Measurements from ENCODE around the gene GRIK4. TPM values are rescaled to one million over a fixed set of nuclear protein-coding genes. Genes with fewer than 3 reads are reported as not detected.

The GRIK4 gene
- total and polyA plus RNA-seq, 9 of the 15 experiments (the other 6 are each of a cell fraction or from before 2014, with no cell fraction given): not detected

DNA sequence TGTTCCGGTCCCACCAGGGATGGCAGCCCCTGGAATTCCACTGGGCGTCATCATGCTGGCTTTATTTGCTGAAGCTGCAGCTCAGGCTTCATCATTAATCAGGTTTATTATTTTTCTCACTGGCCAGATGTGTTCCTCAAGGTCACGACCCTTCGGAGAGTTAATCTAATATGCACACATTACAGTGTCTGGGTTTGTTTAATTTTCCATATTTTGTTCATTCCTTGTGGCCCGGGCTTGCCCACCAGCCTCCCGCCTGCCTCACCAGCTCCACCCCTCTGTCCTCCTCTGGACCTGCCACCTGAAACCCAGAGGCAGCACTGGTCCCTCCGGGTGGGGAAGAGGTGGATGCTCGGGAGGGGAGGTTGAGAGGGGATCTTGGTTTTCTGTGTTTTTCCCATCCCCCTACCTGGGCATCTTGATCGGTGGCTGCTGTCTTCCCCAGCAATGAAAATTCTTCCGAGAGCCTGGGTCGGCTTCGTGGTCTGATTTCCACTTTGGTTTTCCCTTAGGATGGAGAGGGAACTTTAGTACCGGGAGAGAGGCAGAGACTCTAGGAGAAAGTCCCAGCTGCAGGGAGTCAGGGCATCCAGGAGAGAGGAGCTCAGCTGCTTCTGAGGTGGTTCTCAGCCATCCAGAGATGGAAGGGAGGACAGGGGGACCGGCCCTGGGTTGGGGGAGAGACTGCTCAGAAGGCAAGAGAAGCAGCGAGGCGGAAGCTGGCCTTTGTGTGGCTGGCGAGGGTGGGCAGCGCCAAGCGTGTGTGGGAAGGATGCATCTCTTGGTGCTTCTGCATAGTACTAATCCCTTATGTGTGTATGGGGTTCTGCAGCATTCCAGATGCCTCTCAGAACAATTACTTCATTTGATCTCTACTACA, 2.1 kb downstream of the GRIK4 start (continued):
- TF ChIP-seq, protein P1, sequence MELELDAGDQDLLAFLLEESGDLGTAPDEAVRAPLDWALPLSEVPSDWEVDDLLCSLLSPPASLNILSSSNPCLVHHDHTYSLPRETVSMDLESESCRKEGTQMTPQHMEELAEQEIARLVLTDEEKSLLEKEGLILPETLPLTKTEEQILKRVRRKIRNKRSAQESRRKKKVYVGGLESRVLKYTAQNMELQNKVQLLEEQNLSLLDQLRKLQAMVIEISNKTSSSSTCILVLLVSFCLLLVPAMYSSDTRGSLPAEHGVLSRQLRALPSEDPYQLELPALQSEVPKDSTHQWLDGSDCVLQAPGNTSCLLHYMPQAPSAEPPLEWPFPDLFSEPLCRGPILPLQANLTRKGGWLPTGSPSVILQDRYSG (tag; conservative IDR thresholded peaks at IDR 0.05; ENCODE audit: low read depth): no peak
- TF ChIP-seq ZNF282 (CRISPR knock-in tag; IDR thresholded peaks at IDR 0.05) (no peak), ZNF707 (CRISPR knock-in tag; conservative IDR thresholded peaks at IDR 0.05) (no peak), ETV5 (CRISPR knock-in tag; IDR thresholded peaks at IDR 0.05; ENCODE audit: low read depth) (no peak), ZNF224 (CRISPR knock-in tag; IDR thresholded peaks at IDR 0.05) (no peak)

GRCh38 chr11:120514541-120515121, 3.1 kb downstream of the GRIK4 start:
- intact Hi-C loops (cut with micrococcal nuclease) (loop anchor here (5.0 kb wide), 2 partner anchors 438 to 1993 kb away; no protein-coding TSS in a partner anchor), in situ Hi-C loops (cut with MboI) (no loop called here)
- Histone ChIP-seq H3K4me2 (ENCODE audit: insufficient read depth, low read length) (no peak overlapping the region), H2AFZ (ENCODE audit: low read depth, low read length) (no peak overlapping the region), H3K9me1 (ENCODE audit: control insufficient read depth, insufficient read depth, low read length) (no peaks in the 10 kb centered on the region), H3K27ac (ENCODE audit: extremely low read depth, low read depth, low read length) (no peak overlapping the region), H3K4me3 (no peak overlapping the region), H3K9me3 (replicated peaks; ENCODE audit: control insufficient read depth, insufficient read depth, low read depth, low read length) (no peaks in the 10 kb centered on the region), H3K4me1 (replicated peaks in 1 of 2; ENCODE audit: control insufficient read depth in 2 of 2, insufficient read depth in 2 of 2, low read length in 2 of 2) (peaks cover 0 to 19% of the 10 kb centered on the region in 2 experiments; a peak in 2 of 5 replicates), H3K27me3 (ENCODE audit: control insufficient read depth in 2 of 2, insufficient read depth in 2 of 2, low read length in 2 of 2) (peaks cover 38 to 81% of the 10 kb centered on the region in 2 experiments; a peak in 4 of 5 replicates), H3K79me2 (ENCODE audit: control insufficient read depth, insufficient read depth, low read length) (no peaks in the 10 kb centered on the region), H3K36me3 (ENCODE audit: control insufficient read depth, insufficient read depth, low read length) (no peaks in the 10 kb centered on the region), H4K20me1 (replicated peaks; ENCODE audit: control insufficient read depth, insufficient read depth, low read length) (peaks cover 33% of the 10 kb centered on the region), H3K9ac (ENCODE audit: insufficient read depth in 1 of 2, low read depth in 2 of 2, low read length in 2 of 2) (no peak overlapping the region; a peak in 1 of 4 replicates)
- ATAC-seq (no peak), DNase-seq (ENCODE audit: extremely low read depth in 1 of 4, low spot score in 3 of 4) (no peak), FAIRE-seq (no peak)
- WGBS (ENCODE audit: insufficient coverage, low coverage, missing lambda C conversion rate): 0% methylated on average over 13 of the region's 14 CpGs
- no TSS peak for BruUV-seq (replicated peaks)
- ChIA-PET CTCF (ENCODE audit: low intra/inter-chr PET ratio) (no interaction called here), POLR2A (no interaction called here)
- TF ChIP-seq KDM4B (IDR thresholded peaks at IDR 0.05; ENCODE audit: borderline replicate concordance in 2 of 2, low read depth in 1 of 2): no peak
- no peak for TF ChIP-seq GABPB2 (CRISPR knock-in tag; conservative IDR thresholded peaks at IDR 0.05)
- TF ChIP-seq, protein P2, sequence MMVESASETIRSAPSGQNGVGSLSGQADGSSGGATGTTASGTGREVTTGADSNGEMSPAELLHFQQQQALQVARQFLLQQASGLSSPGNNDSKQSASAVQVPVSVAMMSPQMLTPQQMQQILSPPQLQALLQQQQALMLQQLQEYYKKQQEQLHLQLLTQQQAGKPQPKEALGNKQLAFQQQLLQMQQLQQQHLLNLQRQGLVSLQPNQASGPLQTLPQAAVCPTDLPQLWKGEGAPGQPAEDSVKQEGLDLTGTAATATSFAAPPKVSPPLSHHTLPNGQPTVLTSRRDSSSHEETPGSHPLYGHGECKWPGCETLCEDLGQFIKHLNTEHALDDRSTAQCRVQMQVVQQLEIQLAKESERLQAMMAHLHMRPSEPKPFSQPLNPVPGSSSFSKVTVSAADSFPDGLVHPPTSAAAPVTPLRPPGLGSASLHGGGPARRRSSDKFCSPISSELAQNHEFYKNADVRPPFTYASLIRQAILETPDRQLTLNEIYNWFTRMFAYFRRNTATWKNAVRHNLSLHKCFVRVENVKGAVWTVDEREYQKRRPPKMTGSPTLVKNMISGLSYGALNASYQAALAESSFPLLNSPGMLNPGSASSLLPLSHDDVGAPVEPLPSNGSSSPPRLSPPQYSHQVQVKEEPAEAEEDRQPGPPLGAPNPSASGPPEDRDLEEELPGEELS (CRISPR knock-in tag; IDR thresholded peaks at IDR 0.05; ENCODE audit: borderline replicate concordance): no peak
- no peak for TF ChIP-seq ETS2 (tag; IDR thresholded peaks at IDR 0.05; ENCODE audit: borderline replicate concordance, poor library complexity, severe bottlenecking)
- TF ChIP-seq ZNF12 (CRISPR knock-in tag; IDR thresholded peaks at IDR 0.05): no peak
- TF ChIP-seq ETV5 (CRISPR knock-in tag; IDR thresholded peaks at IDR 0.05; ENCODE audit: low read depth): no peak

Measured in K562 (cell line).